ENCODE results near the gene TLE6.
"Not testable (repeated sequence)": the region's sequence is repeated elsewhere in the genome, so short reads cannot be mapped to it uniquely, and the experiment has no call there.

GRCh38 chr19:2992333-2992732, 15.0 kb downstream of the TLE6 start:
- not testable (repeated sequence) for TF ChIP-seq CTCF, POLR2A (IDR thresholded peaks at IDR 0.05)
